ENCODE results near the gene CEP70.
A peak's percentile ranks its signal among the peaks of the same experiment; 100 is the strongest.
"Not testable (repeated sequence)": the region's sequence is repeated elsewhere in the genome, so short reads cannot be mapped to it uniquely, and the experiment has no call there.

Gene CEP70

GRCh38 chr3:138468886-138469285, 125.2 kb downstream of the CEP70 start:
- peak; percentile 61 for DNase-seq (ENCODE audit: low read depth)

GRCh38 chr3:138468451-138468850, 125.6 kb downstream of the CEP70 start:
- no peak for DNase-seq (ENCODE audit: low read depth)

DNA sequence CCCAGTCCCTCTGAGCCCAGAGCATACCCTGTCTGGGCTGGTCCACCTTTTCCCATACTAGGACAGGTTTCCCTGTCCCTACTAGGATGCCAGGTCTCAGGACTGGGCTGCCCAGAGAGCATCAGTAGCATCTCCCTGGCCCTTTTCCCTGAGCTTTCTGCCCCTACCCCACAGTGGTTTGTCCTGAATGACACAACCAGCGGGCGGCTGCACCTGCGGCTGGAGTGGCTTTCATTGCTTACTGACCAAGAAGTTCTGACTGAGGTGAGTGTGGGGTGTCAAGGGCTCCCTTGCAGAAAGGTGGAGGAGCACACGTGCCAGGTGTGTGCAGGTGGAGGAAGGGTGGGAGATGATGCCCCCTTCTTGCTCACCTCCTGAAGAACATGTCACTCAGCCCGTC, 126.1 kb downstream of the CEP70 start:
- DNase-seq (ENCODE audit: low read depth) = no peak

DNA sequence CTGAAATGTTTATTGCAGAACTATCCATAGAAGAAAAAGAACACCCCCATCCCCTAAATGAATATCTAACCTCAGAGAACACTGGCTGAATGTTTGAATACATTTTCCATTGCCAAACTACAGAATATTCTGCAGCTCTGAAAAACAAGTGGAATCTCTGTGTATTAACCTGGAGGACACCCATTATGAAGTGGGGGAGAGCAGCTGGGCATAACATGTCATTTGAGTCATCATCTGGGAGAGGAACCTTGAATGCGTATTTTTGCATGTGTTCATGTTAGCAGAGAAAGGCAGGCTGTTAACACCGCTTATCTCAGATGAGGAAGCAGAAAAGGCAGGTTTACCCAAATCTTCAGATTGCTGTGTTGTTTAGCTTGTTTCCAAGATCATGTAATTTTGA, 128.1 kb downstream of the CEP70 start:
- no peak for DNase-seq (ENCODE audit: low read depth)

GRCh38 chr3:138465451-138465850, 128.6 kb downstream of the CEP70 start:
- DNase-seq (ENCODE audit: low read depth) = no peak

DNA sequence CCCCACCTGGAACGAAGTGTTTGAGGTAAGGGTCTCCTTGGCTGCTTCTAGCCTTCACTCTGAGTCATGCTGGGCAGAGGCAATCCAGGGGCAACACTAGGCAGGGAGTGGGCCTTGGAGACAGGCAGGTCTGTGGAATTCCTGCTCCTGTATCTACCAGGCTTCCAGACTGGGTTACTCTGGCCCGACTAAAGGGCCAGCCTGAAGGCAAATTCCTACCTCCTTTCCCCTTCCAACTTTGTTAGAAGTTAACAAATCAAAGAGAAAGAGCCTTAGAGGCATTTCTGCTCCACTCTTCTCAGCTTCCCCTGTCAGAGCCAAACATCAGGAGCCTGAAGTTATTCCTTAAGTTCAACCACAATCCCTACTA, 129.6 kb downstream of the CEP70 start:
- no peak for DNase-seq (ENCODE audit: low read depth)

- no peak for DNase-seq (ENCODE audit: low read depth)
Observed at GRCh38 chr3:138463724-138464490, 130.2 kb downstream of the CEP70 start.

- DNase-seq (ENCODE audit: low read depth) = no peak
Observed at GRCh38 chr3:138461896-138462295, 132.2 kb downstream of the CEP70 start.

DNA sequence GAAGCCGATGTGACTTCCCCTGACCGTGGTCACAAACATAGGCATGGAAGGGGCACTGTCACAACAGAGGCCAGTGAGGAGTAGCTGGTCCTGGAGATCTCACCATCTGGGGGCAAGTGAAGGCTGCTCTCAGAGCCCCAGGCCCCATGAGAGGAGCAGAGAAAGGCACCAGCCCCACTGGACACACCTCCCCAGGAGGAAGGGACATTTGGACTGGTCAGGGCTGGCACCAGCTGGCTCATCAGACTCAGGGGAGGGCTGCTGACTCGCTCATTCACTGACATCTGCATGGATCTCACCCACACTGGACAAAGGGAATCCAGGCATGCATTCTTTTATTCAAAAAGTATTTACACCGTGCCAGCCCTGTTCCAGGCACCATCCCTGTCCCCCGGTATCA, 132.8 kb downstream of the CEP70 start:
- DNase-seq (ENCODE audit: low read depth) = no peak

DNA sequence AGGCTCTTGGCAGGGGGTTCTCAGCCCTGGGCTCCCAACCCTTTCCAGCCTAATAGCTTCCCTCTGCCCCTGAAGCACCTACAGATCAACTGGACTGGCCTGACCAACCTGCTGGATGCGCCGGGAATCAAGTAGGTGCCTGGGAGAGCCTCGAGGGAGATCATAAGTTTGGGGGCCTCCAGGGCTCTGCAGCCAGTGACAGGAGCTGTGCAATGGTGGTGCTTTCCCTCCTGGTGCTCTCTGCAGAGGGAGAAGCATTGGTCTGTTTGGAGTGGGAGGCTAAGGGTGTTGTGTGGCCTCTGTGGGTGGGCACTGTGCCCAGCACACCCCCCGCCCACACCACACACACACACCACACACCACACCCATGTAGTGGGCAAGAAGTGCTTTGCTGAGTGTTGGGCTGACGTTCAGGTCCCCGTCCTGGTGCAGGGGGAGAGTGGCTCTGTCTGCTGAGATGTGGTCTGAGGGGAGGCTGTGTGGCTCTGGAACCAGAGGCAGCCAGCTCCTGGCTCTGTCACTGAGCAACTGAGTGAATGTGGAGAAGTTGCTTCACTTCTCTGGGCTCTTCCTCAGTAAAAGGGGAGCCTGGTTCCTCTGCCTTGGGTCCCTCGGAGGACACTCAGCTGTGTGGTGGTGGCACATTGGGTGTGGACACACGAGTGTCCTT, 133.4 kb downstream of the CEP70 start:
- DNase-seq (ENCODE audit: low read depth) = no peak

DNA sequence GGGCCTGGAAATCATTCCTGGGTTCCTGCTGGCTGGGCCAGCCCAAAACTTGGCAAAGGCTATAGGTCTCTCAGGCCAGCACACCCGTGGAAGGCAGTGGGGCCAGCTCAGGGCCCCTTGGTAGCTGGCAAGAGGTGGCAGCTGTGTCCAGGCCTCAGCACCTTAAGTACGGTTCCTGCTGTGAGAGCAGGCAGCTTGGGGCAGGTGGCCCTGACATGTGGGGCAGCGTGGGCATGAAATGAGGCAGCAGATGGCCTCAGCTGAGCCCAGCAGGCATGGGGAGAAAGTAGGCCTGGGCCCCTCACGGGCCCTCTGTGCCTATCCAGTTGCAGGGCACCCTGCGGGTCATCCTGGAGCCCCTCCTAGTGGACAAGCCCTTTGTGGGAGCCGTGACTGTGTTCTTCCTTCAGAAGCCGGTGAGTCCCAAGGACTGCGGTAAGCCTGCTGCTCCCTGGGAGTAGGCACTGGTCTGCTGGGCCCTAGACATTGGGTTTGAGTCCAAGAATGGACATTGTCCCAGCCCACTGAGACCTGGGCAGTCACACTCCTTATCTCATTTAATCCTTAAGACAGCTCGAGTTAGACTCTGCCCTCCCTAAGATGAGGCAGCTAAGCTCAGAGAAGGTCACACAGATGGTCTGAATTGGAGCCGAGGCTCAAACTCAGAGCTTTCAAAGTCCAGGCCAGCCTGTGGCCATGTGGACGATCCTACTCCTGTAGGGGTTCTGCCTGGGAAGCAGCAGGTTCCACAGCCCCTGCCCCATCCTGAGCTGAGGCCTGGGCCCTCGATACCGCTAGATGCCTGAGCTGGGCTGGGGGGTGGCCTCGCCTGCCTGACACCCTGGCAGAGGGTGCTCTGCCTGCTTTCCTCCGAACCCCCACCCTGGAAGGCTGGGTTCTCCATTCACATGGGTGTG, 134.2 kb downstream of the CEP70 start:
- DNase-seq (ENCODE audit: low read depth) = no peak

DNA sequence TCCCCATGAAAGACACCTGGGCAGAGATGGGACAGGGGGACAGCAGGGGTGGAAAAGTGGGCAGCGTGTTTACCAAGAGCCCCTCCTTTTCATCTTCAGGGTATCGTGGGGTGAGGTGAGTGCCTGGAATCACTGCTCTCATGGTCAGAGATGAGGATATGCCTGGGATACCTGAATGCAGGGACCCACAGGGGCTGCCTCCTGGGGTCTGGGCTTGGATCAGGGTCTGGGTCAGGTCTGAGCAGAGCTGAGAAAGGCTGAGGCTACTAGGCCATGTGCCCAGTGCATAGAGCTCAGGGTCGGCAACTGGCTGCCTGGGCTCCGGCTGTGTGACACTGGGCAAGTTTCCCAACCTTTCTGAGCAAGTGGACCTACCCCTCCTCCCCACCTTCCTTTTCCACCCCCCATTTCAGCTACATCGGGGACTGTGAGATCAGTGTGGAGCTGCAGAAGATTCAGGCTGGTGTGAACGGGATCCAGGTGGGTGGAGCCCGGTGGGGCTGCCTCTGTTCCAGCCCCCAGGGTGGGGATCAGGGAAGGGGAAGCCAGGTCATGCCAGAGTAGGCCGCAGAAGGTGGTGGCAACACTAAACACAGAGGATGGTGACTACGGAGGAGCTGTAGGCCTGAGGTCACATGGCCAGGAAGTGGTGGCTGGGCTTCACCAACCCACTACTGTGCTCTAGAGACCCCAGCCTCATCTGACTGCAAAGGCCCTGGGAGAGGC, 135.1 kb downstream of the CEP70 start:
- DNase-seq (ENCODE audit: low read depth) = no peak

- no peak for DNase-seq (ENCODE audit: low read depth)
Observed at GRCh38 chr3:138457863-138458735, 136.0 kb downstream of the CEP70 start.

- DNase-seq (ENCODE audit: low read depth) = no peak
Observed at GRCh38 chr3:138456961-138457862, 136.8 kb downstream of the CEP70 start.

GRCh38 chr3:138455801-138456716, 138.0 kb downstream of the CEP70 start:
- DNase-seq (ENCODE audit: low read depth) = no peak

GRCh38 chr3:138453940-138454339, 140.1 kb downstream of the CEP70 start:
- DNase-seq (ENCODE audit: low read depth) = not testable (repeated sequence)

DNA sequence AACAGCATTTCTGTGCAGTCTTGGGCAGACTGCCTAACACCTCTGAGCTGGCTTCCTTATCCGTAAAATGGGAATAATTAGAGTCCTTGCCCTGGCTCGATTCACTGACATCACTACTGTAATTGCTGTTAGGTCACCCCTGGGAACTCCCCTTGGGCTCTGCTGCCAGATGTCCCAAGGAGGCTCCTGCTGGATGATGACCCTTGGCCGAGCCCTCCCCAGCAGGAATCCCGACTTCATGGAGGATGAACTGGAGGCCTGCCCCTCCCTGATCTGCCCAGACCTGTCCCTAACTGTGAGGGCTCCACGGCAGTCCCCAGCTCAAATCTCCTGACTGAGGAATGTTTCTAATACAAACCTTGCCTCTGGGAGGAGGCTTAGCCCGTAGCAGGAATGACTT, 141.6 kb downstream of the CEP70 start:
- DNase-seq (ENCODE audit: low read depth) = no peak

- DNase-seq (ENCODE audit: low read depth) = no peak
Observed at GRCh38 chr3:138451595-138452162, 142.4 kb downstream of the CEP70 start.

All from stromal cell of bone marrow (primary cell).